K562 (cell line): Measurements from ENCODE around the gene ACVR1C. TPM values are rescaled to one million over a fixed set of nuclear protein-coding genes. Genes with fewer than 3 reads are reported as not detected.

Experiments
- ATAC-seq: fragments of 200-7000 bp; cut with Tn5 transposase; 3 replicates; pipeline ENCODE4 v1.9.1; 2020; ENCODE audit warnings: moderate library complexity
- BruUV-seq: library from RNA; stranded (reverse); fragments of 400-500 nt; replicated peaks from 2 replicates; lab custom pipeline; 2021; lab: Mats Ljungman, UMichigan
- CTCF ChIA-PET: fragments of 300-600 bp; formaldehyde crosslinking; extraction: SDS; loops from one replicate; lab custom pipeline; 2021; ENCODE audit warnings: low intra/inter-chr PET ratio; lab: Yijun Ruan, JAX
- POLR2A ChIA-PET: fragments of 300-600, 350-650 bp; sonication (Branson Sonifier 250); formaldehyde crosslinking; extraction: SDS; loops from one replicate; lab custom pipeline; 2021; ENCODE audit warnings: antibody characterized with exemption, inconsistent platforms; lab: Yijun Ruan, JAX
- DNase-seq, 4 experiments: peaks; one replicate each; pipeline versions ENCODE4 v3.0.0 to v3.0.0-alpha.2; 2011 to 2018; ENCODE audit warnings: low spot score in 3 of 4, mixed read lengths in 3 of 4; ENCODE audit errors: extremely low read depth in 1 of 4
- FAIRE-seq: peaks from 2 replicates; lab custom pipeline; 2011; peaks lifted over from hg19 to GRCh38; lab: Jason Lieb, UNC
- H2AFZ ChIP-seq: 2 replicates; pipeline ENCODE4 v1.6.0; 2011; ENCODE audit warnings: low read depth, low read length, control low read depth, inconsistent platforms
- H3K27ac ChIP-seq: fragments of 200-600 bp; 3 replicates; pipeline ENCODE4 v1.8.0; 2011; ENCODE audit warnings: low read depth, mild to moderate bottlenecking, control low read depth, inconsistent platforms, low read length, moderate library complexity, mixed read lengths; ENCODE audit errors: extremely low read depth
- H3K27me3 ChIP-seq, 2 experiments: fragments of 300-600 bp in 1 of 2; 2 replicates in 1 of 2; 3 replicates in 1 of 2; pipeline versions ENCODE4 v1.6.0 to v1.8.0; 2011; ENCODE audit warnings: inconsistent platforms in 2 of 2, low read length in 2 of 2, mild to moderate bottlenecking in 1 of 2, mixed read lengths in 1 of 2, moderate library complexity in 1 of 2; ENCODE audit not compliant: control insufficient read depth in 2 of 2, insufficient read depth in 2 of 2
- H3K36me3 ChIP-seq: fragments of 300-600 bp; 3 replicates; pipeline ENCODE4 v1.8.0; 2011; ENCODE audit warnings: mild to moderate bottlenecking, low read length, inconsistent platforms; ENCODE audit not compliant: control insufficient read depth, insufficient read depth
- H3K4me1 ChIP-seq, 2 experiments: fragments of 200-600 bp in 1 of 2; replicated peaks in 1 of 2; 2 replicates in 1 of 2; 3 replicates in 1 of 2; pipeline versions ENCODE4 v1.5.1 to v1.8.0; 2011; ENCODE audit warnings: inconsistent platforms in 2 of 2, low read length in 2 of 2, mild to moderate bottlenecking in 1 of 2, mixed read lengths in 1 of 2, moderate library complexity in 1 of 2; ENCODE audit not compliant: control insufficient read depth in 2 of 2, insufficient read depth in 2 of 2
- H3K4me2 ChIP-seq: 2 replicates; pipeline ENCODE4 v1.6.1; 2011; ENCODE audit warnings: low read length, control low read depth, inconsistent platforms, mixed read lengths; ENCODE audit not compliant: insufficient read depth
- H3K4me3 ChIP-seq: fragments of 200-600 bp; sonication (generic), shearing (Covaris generic); 2 replicates; pipeline ENCODE4 v1.5.1; 2016; ENCODE audit warnings: control low read depth, inconsistent platforms
- H3K79me2 ChIP-seq: fragments of 200-600 bp; 3 replicates; pipeline ENCODE4 v1.8.0; 2011; ENCODE audit warnings: low read length, inconsistent platforms; ENCODE audit not compliant: control insufficient read depth, insufficient read depth
- H3K9ac ChIP-seq, 2 experiments: 2 replicates each; pipeline versions ENCODE4 v1.6.0 to v1.6.1; 2011; ENCODE audit warnings: low read depth in 2 of 2, low read length in 2 of 2, control low read depth in 1 of 2, inconsistent platforms in 1 of 2, mild to moderate bottlenecking in 1 of 2, mixed read lengths in 1 of 2; ENCODE audit not compliant: insufficient read depth in 1 of 2
- H3K9me1 ChIP-seq: one replicate; pipeline ENCODE4 v1.6.0; 2011; ENCODE audit warnings: inconsistent platforms, mild to moderate bottlenecking, low read length, moderate library complexity; ENCODE audit not compliant: control insufficient read depth, insufficient read depth
- H3K9me3 ChIP-seq: replicated peaks from 2 replicates; pipeline ENCODE4 v1.5.1; 2011; ENCODE audit warnings: low read depth, low read length, inconsistent platforms; ENCODE audit not compliant: control insufficient read depth, insufficient read depth
- H4K20me1 ChIP-seq: replicated peaks from 2 replicates; pipeline ENCODE4 v1.6.1; 2011; ENCODE audit warnings: low read length, inconsistent platforms, mixed read lengths; ENCODE audit not compliant: control insufficient read depth, insufficient read depth
- AFF4 ChIP-seq: sonication (generic); formaldehyde crosslinking; IDR thresholded peaks from 2 replicates; pipeline ENCODE4 v1.8.0; 2023; ENCODE audit warnings: mild to moderate bottlenecking, missing genetic modification reagents
- BDP1 ChIP-seq: IDR thresholded peaks from 3 replicates; pipeline ENCODE4 v1.6.1; 2011; ENCODE audit not compliant: insufficient read length, insufficient read depth
- CHD4 ChIP-seq: fragments of 200-600 bp; sonication (generic); IDR thresholded peaks from 3 replicates; pipeline ENCODE4 v1.6.1; 2012; ENCODE audit warnings: low read depth, mild to moderate bottlenecking, mixed read lengths, low read length, inconsistent platforms; ENCODE audit not compliant: insufficient read depth, insufficient replicate concordance, poor library complexity, severe bottlenecking
- IRF2 ChIP-seq: sonication (generic); formaldehyde crosslinking; IDR thresholded peaks from 2 replicates; pipeline ENCODE4 v1.8.1; 2022; ENCODE audit warnings: mild to moderate bottlenecking, missing genetic modification reagents
- POLR2A ChIP-seq: fragments of 450-650 bp; conservative IDR thresholded peaks from 2 replicates; pipeline ENCODE4 v1.6.1; 2016
- RBM25 ChIP-seq: fragments of 200-400 bp; formaldehyde crosslinking; IDR thresholded peaks from 2 replicates; pipeline ENCODE4 v1.6.1; 2018; ENCODE audit warnings: low read length, low read depth, moderate library complexity; ENCODE audit not compliant: severe bottlenecking
- SMAD2 ChIP-seq: fragments of 150-350 bp; IDR thresholded peaks from 2 replicates; pipeline ENCODE4 v1.6.1; 2014; ENCODE audit warnings: low read depth, mild to moderate bottlenecking, low read length
- SPI1 ChIP-seq: IDR thresholded peaks from 2 replicates; pipeline ENCODE4 v1.6.1; 2011; ENCODE audit warnings: low read depth, low read length, control low read depth, borderline replicate concordance
- ZBTB34 ChIP-seq: fragments of 250-450 bp; sonication (Bioruptor Pico); IDR thresholded peaks from 2 replicates; pipeline ENCODE4 v1.8.0; 2021; ENCODE audit warnings: mild to moderate bottlenecking, moderate library complexity
- ZNF766 ChIP-seq: fragments of 200-800 bp; sonication (Bioruptor generic); conservative IDR thresholded peaks from 2 replicates; pipeline ENCODE4 v1.6.1; 2016; ENCODE audit warnings: missing genetic modification characterization, missing compliant biosample characterization
- ZSCAN32 ChIP-seq: fragments of 450-650 bp; formaldehyde crosslinking; IDR thresholded peaks from 2 replicates; pipeline ENCODE4 v1.4.0; 2020; ENCODE audit warnings: mild to moderate bottlenecking, moderate library complexity
- in situ Hi-C: fragments of 300-500 bp; cut with MboI; formaldehyde crosslinking; loops from 4 replicates; pipeline ENCODE4 v1.15.0; 2018; ENCODE audit warnings: inconsistent platforms, mixed read lengths
- intact Hi-C: fragments of 100-400 bp; cut with micrococcal nuclease; formaldehyde crosslinking; loops from 2 replicates; pipeline ENCODE4 v1.14.2; 2022
- polyA plus RNA-seq, 8 experiments: library from polyadenylated mRNA; depleted of rRNA in 4 of 8; stranded (reverse) in 5 of 8; unstranded in 3 of 8; fragments of >200 nt; fragmentation: Nextera tagmentation in 2 of 8; fragmentation: Illumina TruSeq in 1 of 8; extraction: Ambion mirVana in 2 of 8; extraction: Trizol in 1 of 8; gene quantifications; 2 replicates each; pipeline versions ENCODE4 v1.2.1 to v1.2.3, GENCODE V29; 2011 to 2014; ENCODE audit warnings: inconsistent platforms in 1 of 8, missing spikeins in 1 of 8
- total RNA-seq, 7 experiments: library from RNA; depleted of rRNA in 6 of 7; stranded (reverse); fragments of >200 nt in 6 of 7; fragmentation: Illumina TruSeq in 2 of 7; extraction: Trizol in 2 of 7; gene quantifications; 2 replicates each; pipeline versions ENCODE4 v1.2.1 to v1.2.3, GENCODE V29; 2011 to 2021; ENCODE audit warnings: low replicate concordance in 1 of 7
- TF ChIP-seq, protein P1 (sequence below): fragments of 150-350 bp; conservative IDR thresholded peaks from 2 replicates; pipeline ENCODE4 v1.6.1; 2014; ENCODE audit warnings: low read length
- TF ChIP-seq, protein P2 (sequence below), 2 experiments: fragments of 450-650 bp in 1 of 2; sonication (generic) in 1 of 2; formaldehyde crosslinking; conservative IDR thresholded peaks; 2 replicates each; pipeline versions ENCODE4 v1.4.0 to v1.8.1; 2020 to 2022; ENCODE audit warnings: mild to moderate bottlenecking in 1 of 2, missing genetic modification reagents in 1 of 2

Gene ACVR1C
- total and polyA plus RNA-seq, 9 of the 15 experiments (the other 6 are each of a cell fraction or from before 2014, with no cell fraction given): 0.05 to 0.58 (median 0.28) TPM

DNA sequence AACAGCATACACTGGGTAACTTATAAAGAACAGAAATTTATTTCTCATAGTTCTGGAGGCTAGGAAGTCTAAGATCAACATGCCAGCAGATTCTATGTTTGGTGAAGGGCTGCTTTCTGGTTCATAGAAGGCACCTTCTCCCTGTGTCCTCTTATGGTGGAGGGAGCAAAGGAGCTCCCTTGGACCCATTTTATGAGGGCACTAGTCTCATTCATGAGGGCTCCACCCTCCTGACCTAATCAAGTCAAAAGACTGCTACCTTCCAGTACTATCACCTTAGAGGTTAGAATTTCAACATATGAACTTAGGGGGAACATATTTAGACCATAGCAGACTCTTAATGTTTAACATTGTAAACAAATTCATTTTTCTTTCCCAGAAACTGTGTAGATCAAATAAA lies 54.5 kb downstream of the ACVR1C start:
- BruUV-seq: no TSS peak
- no peak overlapping the region for H3K4me2 ChIP-seq
- no peak for ATAC-seq
- no peaks in the 10 kb centered on the region; a peak in 1 of 5 replicates for H3K27me3 ChIP-seq
- H3K79me2 ChIP-seq: no peaks in the 10 kb centered on the region
- H4K20me1 ChIP-seq: no peaks in the 10 kb centered on the region
- in situ Hi-C loops (no loop called here), intact Hi-C loops (no loop called here)
- H3K9ac ChIP-seq: no peak overlapping the region
- no peak for FAIRE-seq
- no peak overlapping the region for H3K4me3 ChIP-seq
- POLR2A ChIA-PET: interaction anchor here (0.6 kb wide), 1 partner anchor 285 kb away, joined by 4 read pairs; no protein-coding TSS in a partner anchor
- H3K4me1 ChIP-seq: no peaks in the 10 kb centered on the region
- H3K9me1 ChIP-seq: no peaks in the 10 kb centered on the region
- DNase-seq: no peak
- no peak overlapping the region for H3K27ac ChIP-seq
- CTCF ChIA-PET: no interaction called here
- H3K36me3 ChIP-seq: no peaks in the 10 kb centered on the region
- no peaks in the 10 kb centered on the region for H3K9me3 ChIP-seq
- no peak overlapping the region for H2AFZ ChIP-seq
- TF ChIP-seq AFF4 (no peak), BDP1 (no peak), ZBTB34 (no peak), SPI1 (no peak), POLR2A (no peak), SMAD2 (no peak), IRF2 (CRISPR knock-in tag) (no peak), ZNF766 (CRISPR knock-in tag) (no peak), RBM25 (no peak), CHD4 (no peak), ZSCAN32 (CRISPR knock-in tag) (no peak)
- TF ChIP-seq, protein P1, sequence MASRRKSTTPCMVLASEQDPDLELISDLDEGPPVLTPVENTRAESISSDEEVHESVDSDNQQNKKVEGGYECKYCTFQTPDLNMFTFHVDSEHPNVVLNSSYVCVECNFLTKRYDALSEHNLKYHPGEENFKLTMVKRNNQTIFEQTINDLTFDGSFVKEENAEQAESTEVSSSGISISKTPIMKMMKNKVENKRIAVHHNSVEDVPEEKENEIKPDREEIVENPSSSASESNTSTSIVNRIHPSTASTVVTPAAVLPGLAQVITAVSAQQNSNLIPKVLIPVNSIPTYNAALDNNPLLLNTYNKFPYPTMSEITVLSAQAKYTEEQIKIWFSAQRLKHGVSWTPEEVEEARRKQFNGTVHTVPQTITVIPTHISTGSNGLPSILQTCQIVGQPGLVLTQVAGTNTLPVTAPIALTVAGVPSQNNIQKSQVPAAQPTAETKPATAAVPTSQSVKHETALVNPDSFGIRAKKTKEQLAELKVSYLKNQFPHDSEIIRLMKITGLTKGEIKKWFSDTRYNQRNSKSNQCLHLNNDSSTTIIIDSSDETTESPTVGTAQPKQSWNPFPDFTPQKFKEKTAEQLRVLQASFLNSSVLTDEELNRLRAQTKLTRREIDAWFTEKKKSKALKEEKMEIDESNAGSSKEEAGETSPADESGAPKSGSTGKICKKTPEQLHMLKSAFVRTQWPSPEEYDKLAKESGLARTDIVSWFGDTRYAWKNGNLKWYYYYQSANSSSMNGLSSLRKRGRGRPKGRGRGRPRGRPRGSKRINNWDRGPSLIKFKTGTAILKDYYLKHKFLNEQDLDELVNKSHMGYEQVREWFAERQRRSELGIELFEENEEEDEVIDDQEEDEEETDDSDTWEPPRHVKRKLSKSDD: no peak
- TF ChIP-seq, protein P2, sequence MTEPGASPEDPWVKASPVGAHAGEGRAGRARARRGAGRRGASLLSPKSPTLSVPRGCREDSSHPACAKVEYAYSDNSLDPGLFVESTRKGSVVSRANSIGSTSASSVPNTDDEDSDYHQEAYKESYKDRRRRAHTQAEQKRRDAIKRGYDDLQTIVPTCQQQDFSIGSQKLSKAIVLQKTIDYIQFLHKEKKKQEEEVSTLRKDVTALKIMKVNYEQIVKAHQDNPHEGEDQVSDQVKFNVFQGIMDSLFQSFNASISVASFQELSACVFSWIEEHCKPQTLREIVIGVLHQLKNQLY (CRISPR knock-in tag; conservative IDR thresholded peaks at IDR 0.05): no peak
